Smooth muscle cell (in vitro differentiated cells): Measurements from ENCODE around the gene MDGA2. TPM values are rescaled to one million over a fixed set of nuclear protein-coding genes. Genes with fewer than 3 reads are reported as not detected.
"Not testable (repeated sequence)": the region's sequence is repeated elsewhere in the genome, so short reads cannot be mapped to it uniquely, and the experiment has no call there.

Experiments
- DNase-seq: peaks from one replicate; lab custom pipeline; 2025; ENCODE audit not compliant: unreplicated experiment; lab: John Stamatoyannopoulos, UW
- H2AFZ ChIP-seq: fragments of 200-600 bp; sonication (generic); 2 replicates; pipeline ENCODE4 v1.6.0; 2016; ENCODE audit warnings: antibody characterized with exemption, low read depth, mild to moderate bottlenecking
- H3F3A ChIP-seq: fragments of 200-600 bp; sonication (generic); 2 replicates; pipeline ENCODE4 v1.6.0; 2017; ENCODE audit warnings: antibody characterized with exemption, low read depth
- H3K27ac ChIP-seq: fragments of 200-600 bp; sonication (generic); 2 replicates; pipeline ENCODE4 v1.5.1; 2016; ENCODE audit warnings: low read depth, mild to moderate bottlenecking
- H3K27me3 ChIP-seq: fragments of 200-600 bp; sonication (generic); 2 replicates; pipeline ENCODE4 v1.6.1; 2016; ENCODE audit warnings: low read depth, mild to moderate bottlenecking
- H3K36me3 ChIP-seq: fragments of 200-600 bp; sonication (generic); 2 replicates; pipeline ENCODE4 v1.5.1; 2016; ENCODE audit warnings: low read depth
- H3K4me1 ChIP-seq: fragments of 200-600 bp; sonication (generic); 2 replicates; pipeline ENCODE4 v1.5.1; 2016; ENCODE audit warnings: low read depth
- H3K4me2 ChIP-seq: fragments of 200-600 bp; sonication (generic); 2 replicates; pipeline ENCODE4 v1.6.0; 2016; ENCODE audit warnings: mild to moderate bottlenecking
- H3K4me3 ChIP-seq: fragments of 200-600 bp; sonication (generic); 2 replicates; pipeline ENCODE4 v1.5.1; 2016; ENCODE audit warnings: mild to moderate bottlenecking
- H3K79me2 ChIP-seq: fragments of 200-600 bp; sonication (generic); 2 replicates; pipeline ENCODE4 v1.6.0; 2016; ENCODE audit warnings: low read depth, mild to moderate bottlenecking
- H3K9ac ChIP-seq: fragments of 200-600 bp; sonication (generic); 2 replicates; pipeline ENCODE4 v1.6.0; 2016; ENCODE audit warnings: low read depth
- H3K9me3 ChIP-seq: fragments of 200-600 bp; sonication (generic); replicated peaks from 2 replicates; pipeline ENCODE4 v1.5.1; 2016; ENCODE audit warnings: low read depth
- H4K20me1 ChIP-seq: fragments of 200-600 bp; sonication (generic); 2 replicates; pipeline ENCODE4 v1.6.0; 2016; ENCODE audit warnings: low read depth
- CTCF ChIP-seq: fragments of 200-600 bp; sonication (generic); IDR thresholded peaks from 2 replicates; pipeline ENCODE4 v1.5.1; 2017; ENCODE audit warnings: borderline replicate concordance, mild to moderate bottlenecking, antibody characterized with exemption; ENCODE audit not compliant: insufficient read depth, poor library complexity, severe bottlenecking
- WGBS: methylation state at CpG from one replicate; pipeline ENCODE4 v1.1.7; 2016; ENCODE audit warnings: low lambda C conversion rate; 5-methylcytosine and 5-hydroxymethylcytosine counted together
- polyA plus RNA-seq: library from polyadenylated mRNA; unstranded; fragments of >200 nt; fragmentation: Nextera tagmentation; extraction: Ambion mirVana; gene quantifications from 2 replicates; pipeline ENCODE4 v1.2.1, GENCODE V29; 2016
- total RNA-seq: library from RNA; depleted of rRNA; stranded (reverse); fragments of >200 nt; gene quantifications from 2 replicates; pipeline ENCODE4 v1.2.3, GENCODE V29; 2014

MDGA2 gene
- total and polyA plus RNA-seq, 2 experiments from 2014 or later, result 1.4 to 1.8 TPM

- no peak overlapping the region for H3K9ac ChIP-seq
- H3K27me3 ChIP-seq, result peaks cover 11% of the 10 kb centered on the region
- no peaks in the 10 kb centered on the region for H3K4me1 ChIP-seq
- H4K20me1 ChIP-seq, result no peaks in the 10 kb centered on the region
- no peak for TF ChIP-seq CTCF
- no peak overlapping the region for H2AFZ ChIP-seq
- H3K36me3 ChIP-seq, result no peaks in the 10 kb centered on the region
- H3K27ac ChIP-seq, result no peak overlapping the region
- 92% methylated on average over 5 of the region's 5 CpGs for WGBS
- H3K4me3 ChIP-seq, result no peak overlapping the region
- no peak for DNase-seq
- no peaks in the 10 kb centered on the region for H3K79me2 ChIP-seq
- H3K9me3 ChIP-seq, result no peaks in the 10 kb centered on the region
- H3F3A ChIP-seq, result no peaks in the 10 kb centered on the region
- H3K4me2 ChIP-seq, result no peak overlapping the region
These were observed 24.1 kb downstream of the MDGA2 start for GRCh38 chr14:47651337-47651736.

- Histone ChIP-seq H3K27me3 (no peaks in the 10 kb centered on the region), H3K9ac (no peak overlapping the region), H3K79me2 (no peaks in the 10 kb centered on the region), H4K20me1 (no peaks in the 10 kb centered on the region), H3K27ac (no peak overlapping the region), H3K9me3 (no peaks in the 10 kb centered on the region), H3K4me1 (no peaks in the 10 kb centered on the region), H3K4me3 (no peak overlapping the region), H2AFZ (no peak overlapping the region), H3K36me3 (no peaks in the 10 kb centered on the region), H3K4me2 (no peak overlapping the region), H3F3A (no peaks in the 10 kb centered on the region)
- no peak for DNase-seq
- 85% methylated on average over 3 of the region's 3 CpGs for WGBS
- no peak for TF ChIP-seq CTCF
These were observed 37.7 kb downstream of the MDGA2 start for GRCh38 chr14:47637753-47638152.

DNA sequence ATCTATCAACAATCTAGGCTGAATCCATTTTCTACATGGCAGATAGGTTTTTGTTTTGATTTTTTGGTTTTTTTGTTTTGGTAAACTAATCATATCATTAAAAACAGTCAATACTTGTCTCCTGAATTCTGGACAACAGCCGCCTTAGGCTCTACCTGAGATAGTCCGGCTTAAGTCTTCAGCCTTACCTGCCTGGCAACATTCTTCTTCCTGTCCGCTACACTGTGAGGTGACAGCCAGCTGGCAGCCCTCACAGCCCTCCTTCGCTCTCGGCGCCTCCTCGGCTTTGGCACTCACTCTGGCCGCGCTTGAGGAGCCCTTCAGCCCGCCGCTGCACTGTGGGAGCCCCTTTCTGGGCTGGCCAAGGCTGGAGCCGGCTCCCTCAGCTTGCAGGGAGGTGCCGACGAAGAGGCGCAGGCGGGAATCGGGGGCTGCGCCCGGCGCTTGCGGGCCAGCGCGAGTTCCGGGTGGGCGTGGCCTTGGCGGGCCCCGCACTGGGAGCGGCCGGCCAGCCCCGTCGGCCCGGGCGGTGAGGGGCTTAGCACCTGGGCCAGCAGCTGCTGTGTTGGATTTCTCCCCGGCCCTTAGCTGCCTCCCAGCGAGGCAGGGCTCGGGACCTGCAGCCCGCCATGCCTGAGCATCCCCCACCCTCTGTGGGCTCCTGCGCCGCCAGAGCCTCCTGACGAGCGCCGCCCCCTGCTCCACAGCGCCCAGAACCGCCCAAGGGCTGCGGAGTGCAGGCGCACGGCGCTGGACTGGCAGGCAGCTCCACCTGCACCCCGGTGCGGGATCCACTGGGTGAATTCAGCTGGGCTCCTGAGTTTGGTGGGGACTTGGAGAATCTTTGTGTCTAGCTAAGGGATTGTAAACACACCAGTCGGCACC is 49.0 kb downstream of the MDGA2 start:
- Histone ChIP-seq H3F3A (no peaks in the 10 kb centered on the region), H2AFZ (no peak overlapping the region), H3K27ac (no peak overlapping the region), H3K79me2 (no peaks in the 10 kb centered on the region), H4K20me1 (no peaks in the 10 kb centered on the region), H3K4me2 (no peak overlapping the region), H3K27me3 (no peaks in the 10 kb centered on the region), H3K4me3 (no peak overlapping the region), H3K9me3 (no peaks in the 10 kb centered on the region), H3K4me1 (no peaks in the 10 kb centered on the region), H3K9ac (no peak overlapping the region), H3K36me3 (no peaks in the 10 kb centered on the region)
- WGBS, result 95% methylated on average over 51 of the region's 51 CpGs
- DNase-seq, result no peak
- no peak for TF ChIP-seq CTCF

GRCh38 chr14:47624126-47624525 is 51.3 kb downstream of the MDGA2 start:
- H3K4me2 ChIP-seq, H3F3A ChIP-seq, H3K27me3 ChIP-seq, H4K20me1 ChIP-seq, H3K79me2 ChIP-seq, H3K27ac ChIP-seq, H3K9me3 ChIP-seq, DNase-seq, H3K36me3 ChIP-seq, H2AFZ ChIP-seq, H3K4me1 ChIP-seq, H3K9ac ChIP-seq, H3K4me3 ChIP-seq: not testable (repeated sequence)
- 91% methylated on average over 13 of the region's 13 CpGs for WGBS
